Measurements from ENCODE around the gene IMMT. TPM values are rescaled to one million over a fixed set of nuclear protein-coding genes. Genes with fewer than 3 reads are reported as not detected.
A peak's percentile ranks its signal among the peaks of the same experiment; 100 is the strongest.

The IMMT gene
- total and polyA plus RNA-seq, 11 donors: 62.0 to 315 (median 219) TPM

DNA sequence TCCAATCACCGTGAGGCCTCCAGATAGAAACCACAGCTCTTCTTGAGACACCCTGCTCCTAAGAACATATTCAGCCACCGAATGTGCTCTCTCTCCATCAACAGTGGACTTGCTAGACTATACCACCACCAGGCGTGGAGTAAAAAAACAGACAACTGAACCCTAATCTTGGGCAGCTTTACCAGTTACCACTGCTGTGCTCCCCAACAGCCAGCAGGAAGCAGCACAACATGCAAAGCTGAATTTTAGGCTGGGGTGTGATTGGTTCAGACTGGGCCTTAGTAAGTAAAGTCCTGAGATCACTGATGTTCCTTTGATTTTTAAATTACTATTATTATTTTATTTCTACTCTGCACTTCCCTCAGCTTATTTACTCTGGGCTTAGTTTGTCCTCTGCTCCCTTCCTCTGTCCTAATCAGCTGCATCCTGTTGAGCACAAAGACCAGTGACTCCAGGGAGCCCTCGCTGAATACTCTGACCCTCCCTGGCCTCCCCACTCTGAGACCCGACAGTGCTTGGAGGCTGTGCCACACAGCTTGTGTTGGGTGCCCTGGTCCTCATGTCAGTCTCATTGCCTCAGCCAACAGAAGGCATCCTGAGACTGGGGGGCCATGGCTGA is 25.9 kb upstream of the IMMT start:
- Histone ChIP-seq H3K4me1 (peaks cover 11 to 59% (median 45%) of the 10 kb centered on the region in 12 donors), H3K27me3 (no peaks in the 10 kb centered on the region), H3K27ac (peak overlapping the region in 4 of 12 donors; percentile 3 to 92 (median 90)), H3K36me3 (peaks cover 0 to 9% (median 0%) of the 10 kb centered on the region in 9 donors), H3K4me3 (no peak overlapping the region), H3K9me3 (no peaks in the 10 kb centered on the region)
- intact Hi-C loops (cut with DNase I): loop anchor here in 8 of 10 donors (1.0 to 10.0 kb wide), 13 partner anchors 61 to 341 kb away; partner anchors contain the start of genes KDM3A (in 2 of the 8) and CHMP3 (in 1 of the 8)
- WGBS, 4 donors: 34 to 58% (median 45%) methylated on average over 5 of the region's 5 CpGs
- DNase-seq: peak in 2 of 5 donors; percentile 48 to 50
- ATAC-seq: peak in 1 of 4 donors; percentile 14
- TF ChIP-seq POLR2A (IDR thresholded peaks at IDR 0.05): no peak
- TF ChIP-seq, protein P1, sequence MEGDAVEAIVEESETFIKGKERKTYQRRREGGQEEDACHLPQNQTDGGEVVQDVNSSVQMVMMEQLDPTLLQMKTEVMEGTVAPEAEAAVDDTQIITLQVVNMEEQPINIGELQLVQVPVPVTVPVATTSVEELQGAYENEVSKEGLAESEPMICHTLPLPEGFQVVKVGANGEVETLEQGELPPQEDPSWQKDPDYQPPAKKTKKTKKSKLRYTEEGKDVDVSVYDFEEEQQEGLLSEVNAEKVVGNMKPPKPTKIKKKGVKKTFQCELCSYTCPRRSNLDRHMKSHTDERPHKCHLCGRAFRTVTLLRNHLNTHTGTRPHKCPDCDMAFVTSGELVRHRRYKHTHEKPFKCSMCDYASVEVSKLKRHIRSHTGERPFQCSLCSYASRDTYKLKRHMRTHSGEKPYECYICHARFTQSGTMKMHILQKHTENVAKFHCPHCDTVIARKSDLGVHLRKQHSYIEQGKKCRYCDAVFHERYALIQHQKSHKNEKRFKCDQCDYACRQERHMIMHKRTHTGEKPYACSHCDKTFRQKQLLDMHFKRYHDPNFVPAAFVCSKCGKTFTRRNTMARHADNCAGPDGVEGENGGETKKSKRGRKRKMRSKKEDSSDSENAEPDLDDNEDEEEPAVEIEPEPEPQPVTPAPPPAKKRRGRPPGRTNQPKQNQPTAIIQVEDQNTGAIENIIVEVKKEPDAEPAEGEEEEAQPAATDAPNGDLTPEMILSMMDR (IDR thresholded peaks at IDR 0.05): peak; percentile 68 to 96 (median 92)

DNA sequence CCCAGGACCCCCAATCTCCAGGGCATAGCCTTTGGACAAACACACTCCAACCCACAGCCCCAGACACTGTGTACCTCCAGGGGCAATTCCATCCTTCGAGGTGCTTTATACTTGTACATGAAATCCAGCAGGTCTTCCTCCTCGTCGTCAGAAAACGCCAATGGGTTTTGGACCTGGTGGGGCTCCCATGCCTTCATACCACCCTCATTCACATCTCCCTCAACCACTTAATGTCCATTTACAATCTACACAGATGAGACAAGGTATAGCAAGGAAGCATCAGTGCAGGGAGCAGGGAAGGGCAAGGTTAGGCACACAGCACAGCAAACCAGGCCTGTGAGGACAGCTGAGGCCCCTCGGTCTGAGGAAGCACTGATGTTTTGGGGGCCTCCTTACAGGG is 24.6 kb upstream of the IMMT start:
- H3K36me3 ChIP-seq: peaks cover 0 to 17% (median 0%) of the 10 kb centered on the region in 9 donors
- DNase-seq (no peak), ATAC-seq (no peak)
- H3K27ac ChIP-seq: no peak overlapping the region
- 88 to 97% (median 93%) methylated on average over 4 to 5 of the region's 5 CpGs for WGBS, 4 donors
- intact Hi-C loops (cut with DNase I): loop anchor here in 8 of 10 donors (2.0 to 10.0 kb wide), 12 partner anchors 62 to 342 kb away; partner anchors contain the start of genes KDM3A (in 2 of the 8) and CHMP3 (in 1 of the 8)
- H3K4me3 ChIP-seq: no peak overlapping the region
- no peaks in the 10 kb centered on the region for H3K27me3 ChIP-seq
- TF ChIP-seq, protein P1 (IDR thresholded peaks at IDR 0.05): no peak
- no peaks in the 10 kb centered on the region for H3K9me3 ChIP-seq
- peaks cover 7 to 47% (median 37%) of the 10 kb centered on the region in 12 donors for H3K4me1 ChIP-seq

DNA sequence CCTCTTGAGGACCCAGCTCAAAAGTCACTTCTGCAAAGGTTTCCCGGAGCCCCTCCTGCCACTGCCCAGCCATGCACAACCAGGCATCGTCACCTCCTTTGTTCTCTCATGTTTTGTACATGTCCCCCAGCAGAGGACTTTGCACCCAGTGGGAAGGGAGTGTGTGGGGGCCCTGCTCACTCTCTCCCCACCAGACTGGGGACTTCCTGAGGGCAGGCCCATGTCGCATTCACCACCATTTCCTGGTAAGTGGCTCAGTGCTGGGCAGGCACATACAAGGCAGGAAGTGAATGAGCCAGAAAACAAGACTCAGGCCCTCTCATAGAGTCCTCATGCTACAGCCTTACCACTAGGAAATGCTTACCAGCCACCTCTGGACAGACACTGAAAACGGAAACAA is 22.9 kb upstream of the IMMT start:
- WGBS, 4 donors: 82 to 91% (median 88%) methylated on average over 4 of the region's 4 CpGs
- Histone ChIP-seq H3K36me3 (peaks cover 0 to 33% (median 15%) of the 10 kb centered on the region in 9 donors), H3K4me3 (no peak overlapping the region), H3K27ac (no peak overlapping the region), H3K4me1 (peaks cover 4 to 39% (median 25%) of the 10 kb centered on the region in 12 donors), H3K27me3 (no peaks in the 10 kb centered on the region), H3K9me3 (no peaks in the 10 kb centered on the region)
- DNase-seq (peak in 1 of 5 donors; percentile 9), ATAC-seq (no peak)
- no peak for TF ChIP-seq POLR2A (IDR thresholded peaks at IDR 0.05)
- TF ChIP-seq, protein P1 (IDR thresholded peaks at IDR 0.05): no peak
- intact Hi-C loops (cut with DNase I): no loop called here
